ENCODE data around the gene ABTB1.

DNA sequence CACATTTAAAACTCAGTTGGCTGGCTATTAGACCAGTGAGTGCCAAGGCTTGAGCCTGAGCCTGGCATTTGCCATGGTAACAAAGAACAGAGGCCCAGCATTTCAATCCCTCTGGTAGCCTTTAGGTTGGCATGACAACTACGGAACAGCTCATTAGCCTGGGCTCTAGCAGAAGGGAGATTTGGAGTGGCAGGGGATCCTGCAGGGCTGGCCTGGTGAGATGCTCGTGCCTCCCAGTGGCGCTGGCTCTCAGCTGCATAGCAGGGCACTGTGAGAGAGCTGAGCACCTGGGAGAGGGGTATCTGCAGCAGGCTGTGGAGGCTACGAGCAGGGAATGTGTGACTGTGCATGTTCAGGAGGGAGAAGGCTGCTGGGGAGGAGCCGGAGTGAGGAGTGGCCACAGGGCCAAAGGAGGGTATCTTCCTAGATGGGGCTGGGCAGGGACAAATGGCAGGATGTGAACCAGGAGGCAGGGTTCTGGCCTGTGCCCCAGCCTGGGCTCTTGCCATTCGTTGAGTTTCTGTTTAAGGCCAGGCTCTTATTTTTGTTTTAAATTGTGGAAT, 5.6 kb upstream of the ABTB1 start:
- TF ChIP-seq, protein P1, sequence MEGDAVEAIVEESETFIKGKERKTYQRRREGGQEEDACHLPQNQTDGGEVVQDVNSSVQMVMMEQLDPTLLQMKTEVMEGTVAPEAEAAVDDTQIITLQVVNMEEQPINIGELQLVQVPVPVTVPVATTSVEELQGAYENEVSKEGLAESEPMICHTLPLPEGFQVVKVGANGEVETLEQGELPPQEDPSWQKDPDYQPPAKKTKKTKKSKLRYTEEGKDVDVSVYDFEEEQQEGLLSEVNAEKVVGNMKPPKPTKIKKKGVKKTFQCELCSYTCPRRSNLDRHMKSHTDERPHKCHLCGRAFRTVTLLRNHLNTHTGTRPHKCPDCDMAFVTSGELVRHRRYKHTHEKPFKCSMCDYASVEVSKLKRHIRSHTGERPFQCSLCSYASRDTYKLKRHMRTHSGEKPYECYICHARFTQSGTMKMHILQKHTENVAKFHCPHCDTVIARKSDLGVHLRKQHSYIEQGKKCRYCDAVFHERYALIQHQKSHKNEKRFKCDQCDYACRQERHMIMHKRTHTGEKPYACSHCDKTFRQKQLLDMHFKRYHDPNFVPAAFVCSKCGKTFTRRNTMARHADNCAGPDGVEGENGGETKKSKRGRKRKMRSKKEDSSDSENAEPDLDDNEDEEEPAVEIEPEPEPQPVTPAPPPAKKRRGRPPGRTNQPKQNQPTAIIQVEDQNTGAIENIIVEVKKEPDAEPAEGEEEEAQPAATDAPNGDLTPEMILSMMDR (IDR thresholded peaks at IDR 0.05), result no peak
- no peak for TF ChIP-seq POLR2AphosphoS5 (IDR thresholded peaks at IDR 0.05)
- TF ChIP-seq EP300 (IDR thresholded peaks at IDR 0.05), result no peak

Measured in gastroesophageal sphincter (tissue), 3 donors.